ENCODE data around the gene PIBF1.

GRCh38 chr13:72952529-72953141 lies 170.7 kb downstream of the PIBF1 start:
- TF ChIP-seq POLR2A (IDR thresholded peaks at IDR 0.05) (no peak), CTCF (IDR thresholded peaks at IDR 0.05) (no peak)

Measured in tibial nerve (tissue), 3 donors.